Activated CD8-positive, alpha-beta memory T cell treated with anti-CD3 and anti-CD28 coated beads for 48 hours (primary cell): ENCODE results near the gene HDAC7.

Experiments
- DNase-seq, 3 experiments: peaks; one replicate each; pipeline ENCODE4 v3.0.0-alpha.2; 2020; ENCODE audit warnings: low read depth in 2 of 3, low spot score in 2 of 3

Gene HDAC7

GRCh38 chr12:47766502-47767215, 53.0 kb downstream of the HDAC7 start:
- DNase-seq = no peak

DNA sequence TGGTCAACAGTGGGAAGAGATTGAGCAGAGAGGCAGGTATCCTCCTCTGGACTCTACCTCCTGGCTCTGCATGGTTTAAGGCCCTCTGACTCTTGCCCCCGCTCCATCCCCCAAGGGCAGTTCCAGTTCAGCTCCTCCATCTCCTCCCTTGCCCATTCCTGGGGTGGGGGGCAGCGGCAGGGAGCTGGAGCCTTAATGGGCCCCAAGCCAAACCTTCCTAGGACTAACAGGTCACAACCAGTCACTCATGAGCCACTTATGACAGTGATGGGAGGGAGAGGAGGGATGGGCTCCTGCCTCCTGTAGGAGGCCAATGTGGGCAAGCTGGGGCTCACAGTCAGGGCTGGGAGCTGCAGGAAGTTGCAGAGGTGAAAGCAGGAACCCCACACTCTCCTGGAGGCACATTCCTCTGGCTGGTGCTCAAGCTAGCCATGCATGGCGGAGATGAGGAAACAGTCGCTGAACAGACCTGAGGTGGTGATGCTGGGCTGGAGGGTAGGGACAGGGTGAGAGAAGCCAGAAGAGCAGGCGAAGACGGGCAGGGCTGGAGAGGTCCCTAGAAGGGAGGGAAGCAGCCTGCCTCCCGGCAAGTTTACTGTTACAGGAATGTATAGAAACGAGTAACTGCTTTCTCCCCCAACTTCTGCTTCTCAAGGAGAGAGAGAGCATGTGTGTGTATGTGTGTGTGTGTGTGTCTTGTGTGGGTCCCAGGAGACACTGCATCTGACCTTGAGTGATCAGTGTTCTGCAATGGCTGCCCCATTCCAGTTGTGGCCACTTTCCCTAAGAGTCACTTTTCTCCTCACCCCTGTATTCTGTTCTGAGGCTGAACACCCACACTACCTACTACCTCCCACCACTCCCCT, 56.0 kb downstream of the HDAC7 start:
- DNase-seq = no peak

DNA sequence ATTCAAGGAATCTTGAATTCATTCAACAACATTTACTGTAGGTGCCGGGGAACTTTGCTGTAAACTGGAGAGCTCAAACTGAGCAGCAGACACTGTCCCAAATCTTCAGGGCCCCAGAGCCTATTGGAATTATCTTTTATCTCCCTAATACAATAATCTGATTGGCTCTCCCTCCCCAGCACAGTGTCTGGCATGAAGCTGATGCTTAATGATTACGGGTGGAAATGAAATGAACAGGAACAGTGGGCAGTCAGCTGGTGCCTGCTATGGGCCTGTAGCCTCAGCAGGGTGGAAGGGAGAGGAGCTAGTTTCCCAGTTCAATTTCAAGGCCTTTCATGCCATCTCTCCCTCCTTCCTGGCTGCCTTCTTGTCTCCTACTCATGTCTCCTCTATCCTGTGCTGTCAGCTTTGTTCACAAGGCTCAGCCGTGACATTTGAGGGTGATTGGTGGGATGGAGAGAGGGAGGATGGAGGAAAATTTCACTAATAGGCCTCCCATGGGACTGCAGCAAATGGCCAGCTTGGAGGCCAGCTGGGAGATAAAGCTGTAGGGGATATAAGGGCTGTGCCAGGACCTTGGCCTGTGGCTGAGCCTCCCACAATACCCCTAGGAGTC, 56.7 kb downstream of the HDAC7 start:
- DNase-seq = no peak

- DNase-seq = peak in 1 of 3 experiments; percentile 52
These were observed 60.6 kb downstream of the HDAC7 start, which contains the start of gene RAPGEF3 for GRCh38 chr12:47758834-47759690. RAPGEF3 (minus strand) TSS chr12:47758880; CDS start chr12:47758556, 324 bp downstream.

DNA sequence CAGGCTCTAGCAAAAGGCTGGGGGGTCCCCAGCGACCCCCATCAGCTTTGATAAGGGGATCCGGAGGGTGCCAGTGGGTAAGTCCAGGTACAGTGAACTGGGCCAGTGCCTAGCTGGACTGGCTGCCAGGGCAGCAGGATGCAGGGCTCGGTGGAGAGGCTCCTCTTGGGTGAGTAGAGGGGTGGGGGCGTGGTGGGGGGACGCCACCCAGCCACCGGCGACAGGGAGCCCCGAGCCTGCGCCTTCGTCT, 61.2 kb downstream of the HDAC7 start:
- DNase-seq = no peak

GRCh38 chr12:47757840-47758583, 61.7 kb downstream of the HDAC7 start:
- DNase-seq = no peak

DNA sequence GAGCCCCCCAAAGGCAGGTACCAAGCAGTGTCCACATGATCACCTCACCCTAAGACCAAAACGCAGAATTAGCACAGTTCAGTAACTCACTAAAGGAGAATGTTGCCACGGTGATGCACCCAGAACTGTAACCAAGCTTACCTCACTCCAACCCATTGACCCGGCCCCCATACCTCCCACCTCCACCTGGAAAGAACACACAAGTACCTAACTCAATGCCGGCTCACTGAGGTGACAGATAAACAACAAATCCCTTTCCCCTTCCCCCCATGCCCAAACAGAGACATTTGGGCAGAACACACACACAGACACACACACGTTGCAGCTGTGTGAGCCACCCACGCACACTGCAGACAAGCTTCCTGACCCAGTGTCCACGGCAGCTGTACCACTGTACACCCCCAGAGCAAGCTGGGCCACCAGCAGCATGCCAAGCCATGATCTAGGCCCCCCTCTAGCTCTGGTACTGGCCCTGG, 62.3 kb downstream of the HDAC7 start:
- DNase-seq = no peak

GRCh38 chr12:47755655-47756562, 63.8 kb downstream of the HDAC7 start:
- no peak for DNase-seq

GRCh38 chr12:47754881-47755280, 64.8 kb downstream of the HDAC7 start:
- DNase-seq = no peak

GRCh38 chr12:47754126-47754525, 65.6 kb downstream of the HDAC7 start:
- DNase-seq = no peak

DNA sequence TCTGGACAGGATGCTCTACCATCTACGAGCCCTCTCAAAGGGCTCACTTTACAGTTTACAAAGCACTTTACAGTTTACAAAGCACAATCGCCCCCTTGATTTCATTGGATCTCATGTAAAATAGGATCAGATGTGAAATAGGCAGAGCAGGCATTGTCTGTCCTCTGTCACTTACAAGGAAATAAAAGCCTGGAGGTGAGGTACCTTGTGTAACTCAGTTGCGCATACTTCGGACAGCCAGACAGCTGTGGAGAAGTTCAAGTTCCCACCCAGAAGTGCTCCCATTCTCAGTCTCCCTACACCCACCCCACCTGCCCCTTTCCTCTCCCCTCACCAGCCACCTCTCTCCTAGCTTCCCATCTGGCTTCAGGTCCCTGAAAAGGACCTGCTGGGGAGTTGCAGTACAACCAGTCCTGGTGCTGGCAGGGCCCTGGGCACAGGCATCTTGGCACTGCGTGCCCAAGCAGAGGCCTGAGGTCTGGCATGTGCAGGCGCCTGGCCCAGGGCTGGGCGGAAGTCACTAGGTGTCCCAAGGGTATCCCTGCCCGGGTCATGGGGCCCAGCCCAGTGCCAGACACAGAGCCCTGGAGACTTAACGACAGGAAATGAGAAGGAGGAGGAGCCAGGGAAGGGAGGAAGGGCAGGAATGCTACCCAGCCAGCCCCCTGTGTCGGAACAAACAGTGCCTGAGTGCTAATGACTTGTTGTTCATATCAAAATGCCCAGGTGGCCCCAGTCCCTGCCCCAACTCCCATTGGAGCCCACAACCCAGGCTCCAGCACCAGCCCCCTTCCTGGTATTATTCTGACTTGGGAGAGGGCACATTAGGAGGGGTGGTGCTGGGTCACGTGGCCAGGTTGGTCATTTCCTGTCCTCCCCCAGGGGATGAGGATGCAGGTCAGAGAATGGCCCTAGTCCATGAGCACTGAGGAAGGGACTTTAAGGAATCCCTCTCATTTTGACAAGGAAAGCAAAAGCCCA, 66.4 kb downstream of the HDAC7 start:
- no peak for DNase-seq

GRCh38 chr12:47752552-47752951, 67.2 kb downstream of the HDAC7 start:
- DNase-seq = no peak

DNA sequence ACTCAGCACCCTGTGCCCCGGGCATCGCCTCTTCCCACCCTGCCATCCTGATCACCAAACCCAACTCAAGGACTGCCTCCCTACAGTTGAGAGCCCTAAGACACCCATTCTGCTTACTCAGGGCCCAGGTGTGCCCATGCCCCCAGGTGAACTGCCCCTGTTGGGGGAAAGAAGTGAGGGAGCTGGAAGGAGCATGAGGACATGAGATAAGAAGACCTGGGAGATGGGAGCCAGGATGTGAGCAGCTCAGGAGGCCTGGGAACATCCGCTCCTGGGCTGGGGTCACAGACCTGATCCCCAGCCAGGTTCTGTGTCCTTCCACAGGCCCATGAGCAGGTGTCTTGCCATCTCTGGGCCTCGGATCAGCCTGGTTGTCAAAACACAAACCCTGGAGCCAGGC, 67.6 kb downstream of the HDAC7 start:
- DNase-seq = no peak

DNA sequence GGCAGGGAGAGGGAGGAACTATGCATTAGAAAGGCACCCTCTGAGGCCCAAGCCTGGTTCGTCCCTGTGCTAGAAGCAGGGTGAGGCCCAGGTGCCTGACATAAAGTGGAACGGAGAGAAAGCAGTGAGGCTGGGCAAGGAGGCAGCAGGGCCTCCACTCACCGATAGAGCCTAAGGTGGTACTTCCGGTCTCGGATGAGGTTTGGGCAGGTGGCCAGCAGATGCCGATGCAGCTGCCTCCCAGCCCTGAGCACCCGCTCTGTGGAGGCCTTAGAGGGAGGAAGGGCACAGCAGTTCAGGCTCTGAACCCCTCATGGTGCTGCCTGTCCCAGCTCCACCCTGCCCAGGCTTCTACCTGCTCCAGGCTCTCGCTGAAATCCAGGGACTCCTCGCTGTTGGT, 68.1 kb downstream of the HDAC7 start:
- DNase-seq = no peak

DNA sequence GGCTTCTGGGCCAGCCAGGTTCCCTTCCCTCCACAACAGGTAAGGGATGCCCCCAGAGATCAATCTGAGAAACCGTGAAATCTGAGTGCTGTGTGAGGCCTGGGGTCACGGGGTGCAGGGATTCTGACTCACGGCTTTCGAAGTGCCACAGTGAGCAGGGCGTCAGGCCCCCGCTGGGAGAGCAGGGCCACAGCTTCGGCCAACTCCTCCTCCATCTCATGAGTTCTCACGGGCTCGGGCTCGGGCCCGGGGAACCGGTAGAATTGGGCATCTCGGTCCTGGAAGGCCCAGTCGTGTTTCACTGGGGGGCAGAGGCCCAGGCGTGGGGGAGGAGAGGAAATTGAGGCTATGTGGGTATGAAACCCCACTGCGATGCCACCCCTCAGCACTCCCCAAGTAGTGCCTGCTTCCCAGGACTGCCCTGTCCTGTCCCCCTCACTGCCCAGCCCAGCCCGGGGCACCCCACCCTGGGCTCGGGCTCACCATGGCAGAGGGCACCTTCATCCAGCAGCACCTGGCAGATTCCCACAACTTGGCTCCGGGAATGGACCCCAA, 68.7 kb downstream of the HDAC7 start:
- no peak for DNase-seq

DNA sequence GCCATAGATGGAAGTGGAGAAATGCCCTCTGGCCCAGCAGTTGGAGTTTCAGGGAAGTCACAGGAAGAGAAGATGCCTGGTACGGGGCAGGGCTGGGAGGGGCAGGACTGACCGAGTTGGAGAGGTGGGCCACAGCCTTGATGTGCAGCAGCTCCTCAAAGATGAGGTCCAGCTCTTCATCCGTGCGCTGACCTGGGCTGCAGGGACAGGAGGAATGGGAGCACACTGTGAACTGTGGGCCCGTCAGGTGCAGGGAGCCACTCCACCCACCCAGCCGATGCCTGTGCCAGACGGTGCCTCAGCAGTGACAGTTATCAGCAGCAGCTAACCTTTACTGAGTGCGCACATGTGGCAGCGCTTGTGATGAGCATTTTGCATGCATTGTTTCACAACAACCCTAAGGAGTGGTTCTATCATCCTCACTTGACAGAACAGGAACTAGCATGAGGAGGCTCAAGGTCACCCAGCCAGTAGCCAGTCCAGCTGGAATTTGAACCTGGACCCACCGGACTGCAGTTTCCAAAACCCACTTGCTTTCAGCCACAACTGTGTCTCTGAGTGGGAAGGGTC, 69.4 kb downstream of the HDAC7 start:
- no peak for DNase-seq

- DNase-seq = no peak
These were observed 70.8 kb downstream of the HDAC7 start for GRCh38 chr12:47748899-47749298.

GRCh38 chr12:47748507-47748828, 71.2 kb downstream of the HDAC7 start:
- no peak for DNase-seq
